Glutamatergic neuron (in vitro differentiated cells): Measurements from ENCODE around the gene ASPSCR1. TPM values are rescaled to one million over a fixed set of nuclear protein-coding genes. Genes with fewer than 3 reads are reported as not detected.

Source experiments
- DNase-seq: peaks from one replicate; pipeline ENCODE4 v3.0.0; 2022
- H3K27ac Mint-ChIP-seq: one replicate; pipeline ENCODE4 v1.8.0; 2020; ENCODE audit warnings: mild to moderate bottlenecking, mixed read lengths, inconsistent platforms; ENCODE audit not compliant: unreplicated experiment
- H3K27me3 Mint-ChIP-seq: one replicate; pipeline ENCODE4 v1.8.0; 2020; ENCODE audit warnings: mild to moderate bottlenecking, moderate library complexity, mixed read lengths, inconsistent platforms; ENCODE audit not compliant: unreplicated experiment
- H3K36me3 Mint-ChIP-seq: one replicate; pipeline ENCODE4 v1.8.0; 2020; ENCODE audit warnings: mild to moderate bottlenecking, mixed read lengths, inconsistent platforms; ENCODE audit not compliant: unreplicated experiment
- H3K4me1 Mint-ChIP-seq: one replicate; pipeline ENCODE4 v1.8.0; 2020; ENCODE audit warnings: mild to moderate bottlenecking, low read depth, mixed read lengths, inconsistent platforms; ENCODE audit not compliant: unreplicated experiment
- H3K4me3 Mint-ChIP-seq: one replicate; pipeline ENCODE4 v1.8.0; 2020; ENCODE audit warnings: mild to moderate bottlenecking, mixed read lengths, inconsistent platforms; ENCODE audit not compliant: unreplicated experiment
- H3K9me3 Mint-ChIP-seq: one replicate; pipeline ENCODE4 v1.8.0; 2020; ENCODE audit warnings: mild to moderate bottlenecking, moderate library complexity, mixed read lengths, inconsistent platforms; ENCODE audit not compliant: unreplicated experiment
- total RNA-seq: library from RNA; stranded (reverse); fragmentation: NEBNext Ultra II Directional; extraction: Animal tissue kit (Norgen Biotek cat#: 25700); gene quantifications from one replicate; pipeline ENCODE4 v1.2.1, GENCODE V29; 2021; ENCODE audit not compliant: unreplicated experiment
- TF ChIP-seq, protein P1 (sequence below): fragments of 200-600 bp; sonication (generic); IDR thresholded peaks from one replicate; pipeline ENCODE4 v1.5.0; 2021; ENCODE audit not compliant: partially characterized antibody, unreplicated experiment

ASPSCR1 gene
- total RNA-seq, 1 donor from 2014 or later: 51.7 TPM

DNA sequence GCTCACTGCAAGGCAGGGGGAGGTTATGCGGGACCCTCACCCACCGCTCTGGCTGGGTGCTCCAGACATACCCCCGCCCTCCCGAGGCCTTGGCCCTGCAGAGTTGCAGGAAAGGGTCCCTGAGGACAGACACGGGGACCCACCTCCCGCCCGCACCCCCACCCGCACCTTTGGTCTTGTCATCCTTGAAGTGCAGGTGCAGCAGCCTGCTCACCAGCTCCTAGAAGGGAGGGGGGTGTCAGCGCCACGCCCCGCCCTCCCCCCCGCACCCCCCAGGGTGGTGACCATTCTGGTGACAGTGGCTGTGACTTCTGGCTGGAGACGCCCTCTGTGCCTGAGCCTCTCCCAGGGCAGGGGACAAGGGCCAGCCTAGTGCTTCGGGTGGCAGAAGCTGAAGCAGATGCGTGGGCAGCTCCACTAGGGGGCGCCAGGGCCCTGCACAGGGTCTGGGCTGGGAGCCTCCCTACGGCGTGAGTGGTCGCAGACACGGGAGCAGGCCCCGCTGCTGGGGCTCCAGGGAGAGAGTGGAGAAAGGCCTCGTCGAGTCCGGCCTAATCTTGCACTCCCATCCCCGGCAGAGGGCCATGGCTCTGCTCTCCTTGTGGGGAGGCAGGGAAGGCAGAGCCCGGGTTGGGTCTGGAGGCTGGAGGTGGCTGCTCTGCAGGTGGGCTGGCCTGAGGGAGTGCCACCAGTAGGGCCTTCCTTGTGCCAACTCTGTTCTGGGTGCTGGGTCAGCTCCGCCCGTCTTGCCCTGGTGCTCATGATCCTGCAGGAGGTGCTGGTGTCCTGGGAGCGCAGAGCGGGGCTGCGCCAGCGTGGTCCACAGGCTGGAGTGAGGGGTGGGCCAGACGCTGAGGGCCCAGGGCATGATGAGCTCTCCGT, 42.5 kb downstream of the ASPSCR1 start:
- H3K4me3 Mint-ChIP-seq: no peak overlapping the region
- peaks cover 7% of the 10 kb centered on the region for H3K27me3 Mint-ChIP-seq
- peaks cover 3% of the 10 kb centered on the region for H3K9me3 Mint-ChIP-seq
- H3K27ac Mint-ChIP-seq: no peak overlapping the region
- DNase-seq: peak; percentile 91
- peaks cover 7% of the 10 kb centered on the region for H3K4me1 Mint-ChIP-seq
- TF ChIP-seq, protein P1, sequence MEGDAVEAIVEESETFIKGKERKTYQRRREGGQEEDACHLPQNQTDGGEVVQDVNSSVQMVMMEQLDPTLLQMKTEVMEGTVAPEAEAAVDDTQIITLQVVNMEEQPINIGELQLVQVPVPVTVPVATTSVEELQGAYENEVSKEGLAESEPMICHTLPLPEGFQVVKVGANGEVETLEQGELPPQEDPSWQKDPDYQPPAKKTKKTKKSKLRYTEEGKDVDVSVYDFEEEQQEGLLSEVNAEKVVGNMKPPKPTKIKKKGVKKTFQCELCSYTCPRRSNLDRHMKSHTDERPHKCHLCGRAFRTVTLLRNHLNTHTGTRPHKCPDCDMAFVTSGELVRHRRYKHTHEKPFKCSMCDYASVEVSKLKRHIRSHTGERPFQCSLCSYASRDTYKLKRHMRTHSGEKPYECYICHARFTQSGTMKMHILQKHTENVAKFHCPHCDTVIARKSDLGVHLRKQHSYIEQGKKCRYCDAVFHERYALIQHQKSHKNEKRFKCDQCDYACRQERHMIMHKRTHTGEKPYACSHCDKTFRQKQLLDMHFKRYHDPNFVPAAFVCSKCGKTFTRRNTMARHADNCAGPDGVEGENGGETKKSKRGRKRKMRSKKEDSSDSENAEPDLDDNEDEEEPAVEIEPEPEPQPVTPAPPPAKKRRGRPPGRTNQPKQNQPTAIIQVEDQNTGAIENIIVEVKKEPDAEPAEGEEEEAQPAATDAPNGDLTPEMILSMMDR: peak; percentile 84
- no peaks in the 10 kb centered on the region for H3K36me3 Mint-ChIP-seq

DNA sequence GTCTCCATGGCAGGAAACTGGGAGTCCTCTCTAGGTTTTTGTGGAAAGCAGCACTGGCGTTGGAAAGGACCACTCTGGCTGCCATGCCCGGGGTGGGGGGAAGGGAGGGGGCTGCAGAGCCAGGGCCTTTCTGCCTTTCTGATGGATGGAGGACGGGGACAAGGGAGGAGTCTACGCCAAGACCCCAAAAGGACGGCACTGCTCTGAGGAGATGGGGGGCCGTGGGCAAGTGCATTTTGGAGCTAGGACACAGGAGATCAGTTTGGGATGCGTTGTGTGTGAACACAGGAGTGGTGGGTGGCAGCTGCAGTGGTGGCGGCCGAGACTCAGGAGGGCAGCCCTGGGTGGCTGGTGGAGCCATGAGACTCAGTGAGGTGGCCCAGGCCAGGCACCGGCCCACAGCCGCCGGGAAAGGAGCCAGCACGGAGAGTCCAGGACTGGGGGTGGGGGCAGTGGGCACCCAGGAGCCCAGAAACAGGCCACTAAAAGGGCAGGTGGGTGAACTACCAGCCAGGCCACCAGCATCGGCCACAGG, 43.2 kb downstream of the ASPSCR1 start:
- DNase-seq: no peak
- peaks cover 7% of the 10 kb centered on the region for H3K4me1 Mint-ChIP-seq
- H3K36me3 Mint-ChIP-seq: no peaks in the 10 kb centered on the region
- H3K27me3 Mint-ChIP-seq: peaks cover 7% of the 10 kb centered on the region
- H3K9me3 Mint-ChIP-seq: peaks cover 3% of the 10 kb centered on the region
- H3K4me3 Mint-ChIP-seq: no peak overlapping the region
- H3K27ac Mint-ChIP-seq: no peak overlapping the region
- TF ChIP-seq, protein P1: no peak

DNA sequence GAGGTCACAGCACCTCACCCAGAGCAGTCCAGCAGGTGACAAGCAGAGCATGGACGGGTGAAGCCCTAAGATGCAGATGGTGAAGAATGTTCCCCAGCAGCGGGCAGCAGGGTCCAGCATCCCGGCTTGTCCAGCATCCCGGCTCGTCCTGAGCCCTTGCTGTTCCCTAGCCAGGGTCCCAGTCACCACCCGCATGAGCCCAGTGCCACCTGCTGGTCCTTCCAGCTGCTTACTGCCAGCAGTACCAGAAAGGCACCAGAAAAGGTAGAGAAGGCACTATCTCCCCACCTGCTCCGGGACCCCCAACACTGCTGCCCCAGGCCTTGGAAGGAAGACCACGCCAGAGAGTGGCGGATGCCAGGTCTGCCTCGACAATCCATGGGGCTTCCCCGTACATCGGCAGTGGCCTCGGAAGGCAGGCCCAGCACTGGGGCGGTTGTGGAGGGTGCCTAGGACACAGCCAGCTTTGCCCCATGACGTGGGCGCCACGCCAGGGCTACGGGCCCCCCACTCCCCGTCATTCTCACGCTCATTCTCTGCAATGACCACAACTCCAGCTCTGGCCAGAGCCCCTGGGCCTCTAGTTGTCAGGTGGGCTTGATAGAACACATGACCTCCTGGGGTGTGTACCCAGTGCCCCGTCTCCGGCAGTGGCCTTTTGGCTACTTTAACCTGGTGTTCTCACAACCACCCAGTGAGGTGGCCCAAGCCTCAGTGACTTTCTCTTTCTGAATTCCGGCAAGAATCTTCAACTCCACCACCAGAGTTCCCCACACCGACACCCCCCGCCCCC, 43.9 kb downstream of the ASPSCR1 start:
- peak; percentile 79 for DNase-seq
- Mint-ChIP-seq H3K4me1 (peaks cover 7% of the 10 kb centered on the region), H3K4me3 (peak overlapping the region; percentile 86), H3K27me3 (peaks cover 7% of the 10 kb centered on the region), H3K9me3 (peaks cover 3% of the 10 kb centered on the region), H3K27ac (peak overlapping the region; percentile 22), H3K36me3 (no peaks in the 10 kb centered on the region)
- TF ChIP-seq, protein P1: peak; percentile 22

DNA sequence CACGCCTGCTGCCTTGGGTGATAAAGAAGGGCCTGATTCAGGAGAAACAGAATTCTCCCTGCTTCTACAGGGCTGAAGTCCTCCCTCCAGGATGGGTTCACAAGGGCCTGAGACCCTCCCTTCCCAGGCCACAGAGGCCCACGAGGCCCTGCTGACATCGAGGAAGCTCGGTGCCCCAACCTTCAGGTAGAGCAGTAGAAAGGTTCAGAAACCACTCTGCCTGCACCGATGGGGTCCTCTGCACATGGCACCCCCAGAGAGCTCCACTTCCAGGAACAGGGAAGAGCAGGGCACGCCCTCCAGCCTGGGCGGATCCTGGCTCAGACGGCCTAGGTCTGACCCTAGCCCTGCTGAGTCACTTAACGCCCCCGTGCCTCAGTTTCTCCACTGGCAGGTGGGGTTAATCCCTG, 44.5 kb downstream of the ASPSCR1 start:
- TF ChIP-seq, protein P1: no peak
- H3K27me3 Mint-ChIP-seq: peaks cover 9% of the 10 kb centered on the region

More for the DNA sequence above, 44.5 kb downstream of the ASPSCR1 start:
- Mint-ChIP-seq H3K36me3 (no peaks in the 10 kb centered on the region), H3K27ac (peak overlapping the region; percentile 38), H3K4me1 (peaks cover 7% of the 10 kb centered on the region), H3K4me3 (peak overlapping the region; percentile 86), H3K9me3 (peaks cover 3% of the 10 kb centered on the region)
- DNase-seq: no peak
